A673 (cell line): ENCODE data around the gene ZNF627. TPM values are rescaled to one million over a fixed set of nuclear protein-coding genes. Genes with fewer than 3 reads are reported as not detected.
A peak's percentile ranks its signal among the peaks of the same experiment; 100 is the strongest.

Source experiments
- BruUV-seq: library from RNA; stranded (reverse); fragments of 400-500 nt; replicated peaks from 2 replicates; lab custom pipeline; 2021; lab: Mats Ljungman, UMichigan
- CTCF ChIA-PET: fragments of 300-600 bp; sonication (Branson Sonifier 250); formaldehyde crosslinking; loops from one replicate; lab custom pipeline; 2022; ENCODE audit warnings: antibody characterized with exemption; lab: Charles Lee
- POLR2A ChIA-PET: fragments of 300-600 bp; sonication (Branson Sonifier 250); formaldehyde crosslinking; loops from one replicate; lab custom pipeline; 2022; ENCODE audit warnings: antibody characterized with exemption; ENCODE audit not compliant: low non-redundant PET; lab: Charles Lee
- DNase-seq: peaks from one replicate; pipeline ENCODE4 v3.0.0-alpha.2; 2015; ENCODE audit warnings: low spot score
- H3K27ac ChIP-seq: fragments of 200-600 bp; sonication (generic); 2 replicates; pipeline ENCODE4 v1.5.1; 2016; ENCODE audit warnings: mixed run types, low read depth, mild to moderate bottlenecking, mixed read lengths, antibody characterized with exemption, low read length; ENCODE audit not compliant: poor library complexity, severe bottlenecking
- H3K27me3 ChIP-seq: fragments of 200-600 bp; sonication (generic); replicated peaks from 2 replicates; pipeline ENCODE4 v1.6.1; 2017; ENCODE audit warnings: mixed run types, low read depth, mild to moderate bottlenecking, mixed read lengths, antibody characterized with exemption, low read length; ENCODE audit not compliant: insufficient read depth, poor library complexity
- H3K36me3 ChIP-seq: fragments of 200-600 bp; sonication (generic); 2 replicates; pipeline ENCODE4 v1.6.1; 2016; ENCODE audit warnings: mixed run types, mild to moderate bottlenecking, mixed read lengths, antibody characterized with exemption, low read length; ENCODE audit not compliant: insufficient read depth, poor library complexity, severe bottlenecking
- H3K4me1 ChIP-seq: fragments of 200-600 bp; sonication (generic); 2 replicates; pipeline ENCODE4 v1.6.1; 2017; ENCODE audit warnings: mixed run types, mild to moderate bottlenecking, mixed read lengths, antibody characterized with exemption, low read length; ENCODE audit not compliant: insufficient read depth, poor library complexity, severe bottlenecking
- H3K4me3 ChIP-seq: fragments of 200-600 bp; sonication (generic); 2 replicates; pipeline ENCODE4 v1.5.1; 2016; ENCODE audit warnings: low read depth, mixed run types, mild to moderate bottlenecking, mixed read lengths, low read length; ENCODE audit not compliant: poor library complexity, severe bottlenecking
- H3K9me3 ChIP-seq: fragments of 200-600 bp; sonication (generic); 2 replicates; pipeline ENCODE4 v1.6.1; 2016; ENCODE audit warnings: mixed run types, low read depth, mild to moderate bottlenecking, mixed read lengths, antibody characterized with exemption, low read length; ENCODE audit not compliant: poor library complexity, severe bottlenecking
- EZH2 ChIP-seq: fragments of 200-600 bp; sonication (generic); IDR thresholded peaks from 2 replicates; pipeline ENCODE4 v1.6.1; 2017; ENCODE audit warnings: borderline replicate concordance, low read depth, mild to moderate bottlenecking, mixed read lengths, antibody characterized with exemption, low read length; ENCODE audit not compliant: poor library complexity, severe bottlenecking
- intact Hi-C: fragments of 100-400 bp; cut with micrococcal nuclease; formaldehyde crosslinking; loops from one replicate; pipeline ENCODE4 v1.10.0; 2022; ENCODE audit not compliant: unreplicated experiment
- total RNA-seq: library from RNA; stranded (reverse); gene quantifications from 2 replicates; pipeline ENCODE4 v1.2.3, GENCODE V29; 2021
- TF ChIP-seq, protein P1 (sequence below): fragments of 300-800, 200-600 bp; sonication (generic); conservative IDR thresholded peaks from 2 replicates; pipeline ENCODE4 v1.5.1; 2017; ENCODE audit warnings: low read depth, mild to moderate bottlenecking, antibody characterized with exemption, low read length, moderate library complexity, mixed read lengths

ZNF627 gene
- total RNA-seq, 1 experiment from 2014 or later, result 13.9 TPM

GRCh38 chr19:11576227-11576626, 21.1 kb upstream of the ZNF627 start:
- TF ChIP-seq, protein P1, sequence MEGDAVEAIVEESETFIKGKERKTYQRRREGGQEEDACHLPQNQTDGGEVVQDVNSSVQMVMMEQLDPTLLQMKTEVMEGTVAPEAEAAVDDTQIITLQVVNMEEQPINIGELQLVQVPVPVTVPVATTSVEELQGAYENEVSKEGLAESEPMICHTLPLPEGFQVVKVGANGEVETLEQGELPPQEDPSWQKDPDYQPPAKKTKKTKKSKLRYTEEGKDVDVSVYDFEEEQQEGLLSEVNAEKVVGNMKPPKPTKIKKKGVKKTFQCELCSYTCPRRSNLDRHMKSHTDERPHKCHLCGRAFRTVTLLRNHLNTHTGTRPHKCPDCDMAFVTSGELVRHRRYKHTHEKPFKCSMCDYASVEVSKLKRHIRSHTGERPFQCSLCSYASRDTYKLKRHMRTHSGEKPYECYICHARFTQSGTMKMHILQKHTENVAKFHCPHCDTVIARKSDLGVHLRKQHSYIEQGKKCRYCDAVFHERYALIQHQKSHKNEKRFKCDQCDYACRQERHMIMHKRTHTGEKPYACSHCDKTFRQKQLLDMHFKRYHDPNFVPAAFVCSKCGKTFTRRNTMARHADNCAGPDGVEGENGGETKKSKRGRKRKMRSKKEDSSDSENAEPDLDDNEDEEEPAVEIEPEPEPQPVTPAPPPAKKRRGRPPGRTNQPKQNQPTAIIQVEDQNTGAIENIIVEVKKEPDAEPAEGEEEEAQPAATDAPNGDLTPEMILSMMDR, result no peak
- no peak for TF ChIP-seq EZH2
- ChIA-PET POLR2A (no interaction called here), CTCF (no interaction called here)
- Histone ChIP-seq H3K27me3 (no peaks in the 10 kb centered on the region), H3K27ac (no peak overlapping the region), H3K9me3 (no peaks in the 10 kb centered on the region), H3K36me3 (no peaks in the 10 kb centered on the region), H3K4me3 (no peak overlapping the region), H3K4me1 (peaks cover 9% of the 10 kb centered on the region)
- no peak for DNase-seq
- BruUV-seq, result no TSS peak
- intact Hi-C loops, result no loop called here

DNA sequence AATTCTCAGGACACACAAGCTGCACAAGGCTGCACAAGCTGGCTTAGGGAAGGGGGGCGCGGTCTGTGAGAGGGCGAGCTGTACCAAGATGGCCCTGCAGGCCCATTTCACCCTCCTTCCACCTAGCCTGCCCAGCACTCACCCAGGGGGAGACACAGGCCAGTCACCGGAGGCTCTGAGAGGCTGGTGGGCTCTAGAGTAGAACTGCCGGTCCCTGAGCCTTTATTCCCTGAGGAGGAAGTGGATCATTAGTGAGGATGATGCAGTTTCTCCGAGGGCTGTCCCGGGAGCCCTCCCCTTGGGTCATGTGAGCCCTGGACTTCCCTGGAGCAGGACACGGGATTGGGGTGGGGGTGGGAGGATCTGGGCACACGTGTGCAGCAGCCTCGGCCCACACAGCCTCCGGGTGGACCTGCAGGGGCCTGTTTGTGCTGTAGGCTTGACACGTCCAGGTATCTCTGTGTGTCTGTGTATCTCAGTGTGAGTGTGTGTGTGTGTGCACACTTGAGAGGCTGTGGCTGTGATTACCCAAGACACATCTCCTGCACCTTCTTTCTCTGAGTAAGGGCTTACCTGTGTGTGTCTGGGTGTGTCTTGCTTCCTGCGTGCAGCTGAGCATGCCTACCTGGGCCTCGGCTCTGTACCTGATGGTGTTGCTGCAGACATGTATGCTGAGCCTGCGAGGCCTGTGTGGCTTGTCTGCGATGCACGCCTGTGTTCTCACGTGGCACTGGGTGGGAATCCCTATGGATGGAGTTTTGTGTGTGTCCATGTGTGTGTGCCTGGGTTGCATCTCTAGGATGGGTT, 19.6 kb upstream of the ZNF627 start, which contains the start of gene ACP5:
Gene ACP5 (minus strand): TSS at position 195 of the 807 bp plus-strand sequence. CDS start 328 bp downstream, outside the sequence.
- TF ChIP-seq, protein P1, result no peak
- no peak for TF ChIP-seq EZH2
- BruUV-seq, result no TSS peak
- Histone ChIP-seq H3K4me3 (no peak within 1 kb of the TSS), H3K27ac (no peak within 1 kb of the TSS), H3K27me3 (no peaks in the 10 kb centered on the region), H3K9me3 (no peaks in the 10 kb centered on the region), H3K4me1 (peaks cover 9% of the 10 kb centered on the region), H3K36me3 (no peaks in the 10 kb centered on the region)
- ChIA-PET CTCF (no interaction called here), POLR2A (no interaction called here)
- intact Hi-C loops, result no loop called here
- peak; percentile 54 for DNase-seq

DNA sequence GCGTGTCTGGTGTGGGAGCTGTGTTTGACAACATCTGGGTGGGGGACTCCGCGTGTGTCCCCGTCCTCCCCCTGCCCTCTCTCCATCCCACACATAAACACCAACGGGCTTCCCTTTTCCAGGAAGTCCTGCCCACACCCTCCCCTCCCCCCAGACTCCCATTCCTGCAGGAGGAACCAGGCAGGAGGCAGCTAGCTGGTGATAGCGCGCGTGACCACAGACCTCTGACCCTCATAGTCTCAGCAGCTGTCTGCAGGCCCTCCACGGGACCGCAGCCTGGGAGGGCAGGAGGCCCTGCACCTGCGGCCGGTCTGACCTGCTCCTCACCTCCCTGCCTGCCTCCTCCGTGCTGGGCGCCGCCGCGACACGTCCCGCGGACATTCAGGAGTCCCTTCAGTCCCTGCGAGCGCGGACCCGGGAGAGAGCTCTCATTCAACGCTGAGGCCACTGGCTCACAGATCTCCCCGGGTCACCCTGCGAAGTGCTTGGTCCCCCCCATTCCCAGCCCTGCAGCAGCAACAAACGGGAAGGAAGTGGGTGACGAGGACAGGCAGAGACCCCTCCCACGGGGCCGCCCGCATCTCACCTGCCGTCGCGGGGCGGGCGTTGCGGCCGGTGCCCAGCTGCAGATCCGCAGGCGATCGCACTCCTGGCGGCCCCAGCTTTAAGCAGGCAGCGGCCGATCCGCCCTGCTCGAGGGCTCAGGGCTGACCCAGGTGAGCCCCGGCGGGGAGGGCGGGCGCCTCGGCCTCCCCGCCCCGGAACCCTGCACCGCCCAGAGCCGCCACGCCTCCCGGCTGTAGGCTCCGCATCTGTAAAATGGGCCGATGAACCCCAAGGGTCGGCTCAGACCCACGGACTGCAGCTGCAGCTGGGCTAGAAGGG, 18.8 kb upstream of the ZNF627 start:
- no peak for DNase-seq
- H3K27me3 ChIP-seq, result no peaks in the 10 kb centered on the region
- no peaks in the 10 kb centered on the region for H3K36me3 ChIP-seq
- CTCF ChIA-PET, result interaction anchor here (0.6 kb wide), 1 partner anchor 1038 kb away, joined by 5 read pairs; no protein-coding TSS in a partner anchor
- H3K9me3 ChIP-seq, result no peaks in the 10 kb centered on the region
- POLR2A ChIA-PET, result no interaction called here
- intact Hi-C loops, result no loop called here
- TF ChIP-seq EZH2, result no peak
- TF ChIP-seq, protein P1, result no peak
- peaks cover 9% of the 10 kb centered on the region for H3K4me1 ChIP-seq
- BruUV-seq, result no TSS peak
- no peak overlapping the region for H3K27ac ChIP-seq
- no peak overlapping the region for H3K4me3 ChIP-seq
